ENCODE data around the gene NDUFS6. TPM values are rescaled to one million over a fixed set of nuclear protein-coding genes. Genes with fewer than 3 reads are reported as not detected.
A peak's percentile ranks its signal among the peaks of the same experiment; 100 is the strongest.

Gene NDUFS6
- total and polyA plus RNA-seq, 10 donors: 18.2 to 74.2 (median 29.2) TPM

DNA sequence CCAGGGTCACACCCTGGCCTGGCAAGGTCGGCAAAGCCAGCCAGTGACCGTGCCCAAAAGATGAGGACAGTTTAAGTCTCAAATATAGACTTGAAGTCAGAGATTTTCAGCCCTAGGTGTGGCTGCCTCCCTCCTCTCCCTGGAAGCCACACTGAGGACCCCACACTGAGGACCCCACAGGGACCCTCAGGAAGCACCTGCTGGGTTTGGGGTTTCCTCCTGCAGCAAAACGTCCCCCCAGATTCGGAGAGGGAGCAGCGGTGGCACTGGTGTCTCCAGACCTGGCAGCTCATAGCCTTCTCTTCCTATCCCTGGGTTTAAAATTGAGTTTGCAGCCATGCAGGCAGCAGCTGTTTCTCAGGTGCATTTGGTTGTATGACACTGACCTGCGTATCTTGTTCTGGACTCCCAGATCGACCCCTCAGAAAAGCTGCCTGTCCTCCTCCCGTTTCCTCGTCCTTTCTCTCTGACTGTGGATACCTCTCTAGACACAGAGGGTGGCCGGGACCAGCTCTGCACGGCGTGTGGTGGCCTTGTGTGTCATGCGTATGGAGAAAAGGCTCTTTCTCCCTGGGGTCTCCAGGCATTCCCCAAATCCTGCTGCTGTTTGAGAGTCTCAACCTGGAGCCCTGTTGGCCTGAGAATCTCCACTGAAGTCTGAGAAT, 38.2 kb upstream of the NDUFS6 start:
- peaks cover 0 to 14% (median 6%) of the 10 kb centered on the region in 6 donors for H3K4me1 ChIP-seq
- H3K27me3 ChIP-seq (replicated peaks in 1 of 7): peaks cover 0 to 51% (median 8%) of the 10 kb centered on the region in 7 donors
- TF ChIP-seq, protein P1, sequence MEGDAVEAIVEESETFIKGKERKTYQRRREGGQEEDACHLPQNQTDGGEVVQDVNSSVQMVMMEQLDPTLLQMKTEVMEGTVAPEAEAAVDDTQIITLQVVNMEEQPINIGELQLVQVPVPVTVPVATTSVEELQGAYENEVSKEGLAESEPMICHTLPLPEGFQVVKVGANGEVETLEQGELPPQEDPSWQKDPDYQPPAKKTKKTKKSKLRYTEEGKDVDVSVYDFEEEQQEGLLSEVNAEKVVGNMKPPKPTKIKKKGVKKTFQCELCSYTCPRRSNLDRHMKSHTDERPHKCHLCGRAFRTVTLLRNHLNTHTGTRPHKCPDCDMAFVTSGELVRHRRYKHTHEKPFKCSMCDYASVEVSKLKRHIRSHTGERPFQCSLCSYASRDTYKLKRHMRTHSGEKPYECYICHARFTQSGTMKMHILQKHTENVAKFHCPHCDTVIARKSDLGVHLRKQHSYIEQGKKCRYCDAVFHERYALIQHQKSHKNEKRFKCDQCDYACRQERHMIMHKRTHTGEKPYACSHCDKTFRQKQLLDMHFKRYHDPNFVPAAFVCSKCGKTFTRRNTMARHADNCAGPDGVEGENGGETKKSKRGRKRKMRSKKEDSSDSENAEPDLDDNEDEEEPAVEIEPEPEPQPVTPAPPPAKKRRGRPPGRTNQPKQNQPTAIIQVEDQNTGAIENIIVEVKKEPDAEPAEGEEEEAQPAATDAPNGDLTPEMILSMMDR (IDR thresholded peaks at IDR 0.05 in 8 of 11, conservative IDR thresholded peaks at IDR 0.05 in 3 of 11): no peak
- TF ChIP-seq POLR2A (IDR thresholded peaks at IDR 0.05) (no peak), POLR2AphosphoS5 (IDR thresholded peaks at IDR 0.05) (no peak)
- H3K36me3 ChIP-seq: no peaks in the 10 kb centered on the region
- H3K4me3 ChIP-seq: no peak overlapping the region
- 63 to 70% (median 65%) methylated on average over 12 to 13 of the region's 13 CpGs for WGBS, 5 donors
- H3K27ac ChIP-seq: peak overlapping the region in 5 of 8 donors; percentile 1 to 55 (median 37)
- intact Hi-C loops (cut with DNase I; ENCODE audit: low total_unique reads): no loop called here
- H3K9me3 ChIP-seq: no peaks in the 10 kb centered on the region
- peak; percentile 41 for DNase-seq

DNA sequence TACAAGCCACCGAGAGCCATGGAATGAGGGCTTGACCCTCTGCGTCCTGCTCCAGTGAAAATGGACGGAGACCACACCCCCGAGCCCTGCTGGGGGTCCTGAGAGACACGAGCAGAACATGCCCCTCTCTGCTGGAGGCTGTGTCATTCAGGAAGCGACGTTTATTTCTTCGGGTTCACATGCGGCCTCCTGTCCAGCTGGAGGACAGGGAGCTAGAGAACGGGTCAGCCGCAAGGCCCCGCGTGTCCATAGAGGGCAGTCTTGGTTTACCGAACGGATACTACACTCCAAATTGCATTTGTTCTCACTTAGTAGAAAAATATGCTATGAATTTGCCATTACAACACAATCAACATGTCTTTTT, 37.7 kb upstream of the NDUFS6 start:
- no peak overlapping the region for H3K4me3 ChIP-seq
- H3K36me3 ChIP-seq: no peaks in the 10 kb centered on the region
- peak; percentile 67 for DNase-seq
- H3K4me1 ChIP-seq: peaks cover 0 to 14% (median 6%) of the 10 kb centered on the region in 6 donors
- H3K27ac ChIP-seq: peak overlapping the region in 1 of 8 donors; percentile 43
- H3K9me3 ChIP-seq: no peaks in the 10 kb centered on the region
- intact Hi-C loops (cut with DNase I; ENCODE audit: low total_unique reads): no loop called here
- TF ChIP-seq, protein P1 (IDR thresholded peaks at IDR 0.05 in 8 of 11, conservative IDR thresholded peaks at IDR 0.05 in 3 of 11): peak in 9 of 11 experiments; percentile 17 to 69 (median 52)
- TF ChIP-seq POLR2AphosphoS5 (IDR thresholded peaks at IDR 0.05): no peak
- H3K27me3 ChIP-seq (replicated peaks in 1 of 7): peaks cover 0 to 54% (median 8%) of the 10 kb centered on the region in 7 donors
- 32 to 46% (median 38%) methylated on average over 11 to 15 of the region's 15 CpGs for WGBS, 5 donors

DNA sequence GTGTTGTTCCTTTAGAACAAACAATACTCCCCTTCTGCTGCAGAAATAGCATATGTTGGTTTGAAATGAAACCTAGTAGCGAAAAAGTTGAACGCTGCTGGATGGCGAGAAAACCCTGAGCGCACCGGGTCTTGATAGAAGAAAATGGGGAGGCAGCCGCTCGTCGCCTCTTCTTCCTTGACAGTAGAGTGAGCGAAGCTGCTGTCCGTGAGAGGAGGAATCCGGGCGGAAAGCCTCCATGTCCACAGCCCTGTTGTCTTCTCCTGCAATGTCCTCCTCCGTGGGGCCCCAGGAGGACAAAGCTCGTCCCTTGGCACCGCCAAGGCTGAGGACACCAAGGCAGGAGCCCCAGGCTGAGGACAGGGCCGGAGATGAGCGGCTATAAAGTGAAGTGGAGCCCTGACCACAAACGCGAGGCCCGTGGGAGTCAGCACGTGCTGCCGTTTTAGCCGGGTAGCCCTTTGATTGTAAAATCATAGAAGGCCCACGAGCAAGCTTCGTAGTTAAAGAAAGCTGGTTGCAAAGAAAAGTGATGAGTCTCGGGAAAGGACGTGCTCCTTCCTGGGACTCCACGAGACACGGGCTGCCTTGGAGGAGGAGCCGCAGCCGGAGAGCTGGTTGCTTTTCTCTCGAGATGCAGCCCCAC, 37.1 kb upstream of the NDUFS6 start:
- Histone ChIP-seq H3K36me3 (no peaks in the 10 kb centered on the region), H3K4me1 (peaks cover 0 to 14% (median 6%) of the 10 kb centered on the region in 6 donors), H3K4me3 (no peak overlapping the region), H3K27ac (no peak overlapping the region), H3K27me3 (replicated peaks in 1 of 7) (peaks cover 0 to 55% (median 8%) of the 10 kb centered on the region in 7 donors), H3K9me3 (no peaks in the 10 kb centered on the region)
- TF ChIP-seq, protein P1 (IDR thresholded peaks at IDR 0.05 in 8 of 11, conservative IDR thresholded peaks at IDR 0.05 in 3 of 11): no peak
- TF ChIP-seq POLR2AphosphoS5 (IDR thresholded peaks at IDR 0.05) (no peak), POLR2A (IDR thresholded peaks at IDR 0.05) (no peak)
- intact Hi-C loops (cut with DNase I; ENCODE audit: low total_unique reads): no loop called here
- 73 to 86% (median 75%) methylated on average over 32 of the region's 32 CpGs for WGBS, 5 donors
- DNase-seq: peak; percentile 51

DNA sequence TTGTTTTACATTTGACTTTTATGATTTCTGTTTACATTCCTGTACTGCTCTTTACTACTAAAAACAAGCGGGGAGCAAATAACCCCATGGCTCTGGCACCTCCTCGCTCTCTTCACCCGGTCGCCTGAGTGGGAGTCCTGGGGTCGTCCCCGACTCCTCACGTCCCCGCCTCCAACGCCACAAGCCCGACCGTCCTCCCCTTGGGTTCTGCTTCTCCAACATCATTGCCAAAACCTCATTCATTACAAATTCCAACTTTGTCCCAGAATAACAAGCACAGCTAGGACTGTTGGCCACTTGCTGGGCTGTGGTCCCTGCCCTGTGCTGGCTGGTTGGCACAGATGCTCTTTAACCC, 36.6 kb upstream of the NDUFS6 start:
- no peak overlapping the region for H3K4me3 ChIP-seq
- intact Hi-C loops (cut with DNase I; ENCODE audit: low total_unique reads): no loop called here
- peaks cover 0 to 14% (median 6%) of the 10 kb centered on the region in 6 donors for H3K4me1 ChIP-seq
- peak; percentile 41 for DNase-seq
- no peak overlapping the region for H3K27ac ChIP-seq
- 69 to 82% (median 76%) methylated on average over 11 of the region's 11 CpGs for WGBS, 5 donors
- peaks cover 0 to 60% (median 8%) of the 10 kb centered on the region in 7 donors for H3K27me3 ChIP-seq (replicated peaks in 1 of 7)
- H3K9me3 ChIP-seq: no peaks in the 10 kb centered on the region
- TF ChIP-seq, protein P1 (IDR thresholded peaks at IDR 0.05 in 8 of 11, conservative IDR thresholded peaks at IDR 0.05 in 3 of 11): no peak
- TF ChIP-seq POLR2A (IDR thresholded peaks at IDR 0.05): no peak
- TF ChIP-seq POLR2AphosphoS5 (IDR thresholded peaks at IDR 0.05): no peak
- H3K36me3 ChIP-seq: no peaks in the 10 kb centered on the region
